ENCODE results near the gene HSD3B7. TPM values are rescaled to one million over a fixed set of nuclear protein-coding genes. Genes with fewer than 3 reads are reported as not detected.

The HSD3B7 gene
- total RNA-seq, 1 experiment from 2014 or later = 5.5 TPM

DNA sequence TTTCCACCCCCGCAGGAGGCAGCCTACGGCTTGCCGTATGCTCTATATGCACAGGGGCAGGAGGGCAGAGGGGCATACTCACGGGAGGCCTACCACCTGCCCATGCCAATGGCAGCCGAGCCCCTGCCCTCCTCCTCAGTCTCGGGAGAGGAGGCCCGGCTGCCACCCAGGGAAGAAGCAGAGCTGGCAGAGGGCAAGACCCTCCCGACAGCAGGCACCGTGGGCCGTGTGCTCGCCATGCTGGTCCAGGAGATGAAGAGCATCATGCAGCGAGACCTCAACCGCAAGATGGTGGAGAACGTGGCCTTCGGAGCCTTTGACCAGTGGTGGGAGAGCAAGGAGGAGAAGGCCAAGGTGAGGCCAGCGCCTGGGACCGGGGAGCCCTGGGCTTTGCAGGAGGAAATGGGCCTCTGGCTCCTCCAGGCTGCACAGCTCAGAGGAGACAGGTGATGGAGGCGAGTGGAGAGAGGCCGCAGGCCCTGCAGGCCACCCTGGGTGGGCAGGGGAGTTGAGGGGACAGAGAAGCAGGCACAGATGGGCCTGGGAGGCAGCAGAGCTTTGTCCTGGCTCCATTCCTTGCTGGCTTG is 18.9 kb upstream of the HSD3B7 start:
- Histone ChIP-seq H2BK5ac (ENCODE audit: insufficient read length, low read length) (no peak overlapping the region), H3K4me2 (ENCODE audit: insufficient read depth, insufficient read length, low read length) (no peak overlapping the region), H3K9ac (ENCODE audit: extremely low read depth, insufficient read length, low read length) (no peak overlapping the region), H3K23ac (ENCODE audit: insufficient read length, low read depth, low read length) (no peak overlapping the region), H3K4ac (ENCODE audit: low read depth, low read length) (no peak overlapping the region), H4K91ac (ENCODE audit: insufficient read length, low read depth, low read length) (no peak overlapping the region), H3K27ac (ENCODE audit: insufficient read length, low read depth, low read length) (no peak overlapping the region), H2BK12ac (ENCODE audit: insufficient read length, low read depth, low read length) (no peak overlapping the region), H4K20me1 (ENCODE audit: control insufficient read depth, insufficient read depth, insufficient read length) (no peaks in the 10 kb centered on the region), H3T11ph (ENCODE audit: low read length) (no peak overlapping the region), H3K79me2 (ENCODE audit: insufficient read depth, low read length) (no peaks in the 10 kb centered on the region), H4K8ac (replicated peaks; ENCODE audit: insufficient read length, low read depth, low read length) (no peak overlapping the region), H3K9me3 (ENCODE audit: control insufficient read depth, low read depth, low read length) (no peaks in the 10 kb centered on the region), H2BK20ac (ENCODE audit: low read depth, low read length, poor library complexity, severe bottlenecking) (no peak overlapping the region), H2BK120ac (ENCODE audit: low read depth, low read length, poor library complexity, severe bottlenecking) (no peak overlapping the region), H3K79me1 (ENCODE audit: insufficient read depth, low read depth, low read length, poor library complexity, severe bottlenecking) (no peaks in the 10 kb centered on the region), H2AFZ (ENCODE audit: low read length) (no peak overlapping the region), H3K14ac (ENCODE audit: insufficient read depth, low read length) (no peak overlapping the region), H3K18ac (ENCODE audit: insufficient read length, low read depth, low read length) (no peak overlapping the region), H3K27me3 (ENCODE audit: insufficient read depth, low read length) (no peaks in the 10 kb centered on the region), H2AK5ac (ENCODE audit: insufficient read length, low read length) (no peak overlapping the region), H3K23me2 (ENCODE audit: insufficient read length, low read depth, low read length, poor library complexity, severe bottlenecking) (no peaks in the 10 kb centered on the region), H2BK15ac (ENCODE audit: low read depth, low read length) (no peak overlapping the region), H3K56ac (ENCODE audit: insufficient read length, low read depth, low read length) (no peak overlapping the region), H4K5ac (ENCODE audit: insufficient read length, low read depth, low read length) (no peak overlapping the region), H3K4me1 (ENCODE audit: insufficient read depth, low read length) (no peaks in the 10 kb centered on the region)
- Mint-ChIP-seq H3K4me1 (no peaks in the 10 kb centered on the region; a peak in 1 of 4 replicates), H3K27ac (peak overlapping the region in 1 of 3 experiments; percentile 44; a peak in 2 of 7 replicates), H3K9me3 (no peaks in the 10 kb centered on the region), H3K36me3 (ENCODE audit: insufficient read depth in 1 of 3, low read depth in 3 of 3) (peaks cover 55 to 88% (median 83%) of the 10 kb centered on the region in 3 experiments), H3K4me3 (no peak overlapping the region), H3K27me3 (ENCODE audit: low read depth) (no peaks in the 10 kb centered on the region)
- DNase-seq = no peak
- TF ChIP-seq, protein P1, sequence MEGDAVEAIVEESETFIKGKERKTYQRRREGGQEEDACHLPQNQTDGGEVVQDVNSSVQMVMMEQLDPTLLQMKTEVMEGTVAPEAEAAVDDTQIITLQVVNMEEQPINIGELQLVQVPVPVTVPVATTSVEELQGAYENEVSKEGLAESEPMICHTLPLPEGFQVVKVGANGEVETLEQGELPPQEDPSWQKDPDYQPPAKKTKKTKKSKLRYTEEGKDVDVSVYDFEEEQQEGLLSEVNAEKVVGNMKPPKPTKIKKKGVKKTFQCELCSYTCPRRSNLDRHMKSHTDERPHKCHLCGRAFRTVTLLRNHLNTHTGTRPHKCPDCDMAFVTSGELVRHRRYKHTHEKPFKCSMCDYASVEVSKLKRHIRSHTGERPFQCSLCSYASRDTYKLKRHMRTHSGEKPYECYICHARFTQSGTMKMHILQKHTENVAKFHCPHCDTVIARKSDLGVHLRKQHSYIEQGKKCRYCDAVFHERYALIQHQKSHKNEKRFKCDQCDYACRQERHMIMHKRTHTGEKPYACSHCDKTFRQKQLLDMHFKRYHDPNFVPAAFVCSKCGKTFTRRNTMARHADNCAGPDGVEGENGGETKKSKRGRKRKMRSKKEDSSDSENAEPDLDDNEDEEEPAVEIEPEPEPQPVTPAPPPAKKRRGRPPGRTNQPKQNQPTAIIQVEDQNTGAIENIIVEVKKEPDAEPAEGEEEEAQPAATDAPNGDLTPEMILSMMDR (conservative IDR thresholded peaks at IDR 0.05) = no peak
- no CpG with 5 or more reads among the region's 19 CpGs for WGBS (ENCODE audit: extremely low coverage, insufficient read length, low lambda C conversion rate)
